Gastrocnemius medialis (tissue), 4 donors: Measurements from ENCODE around the gene MINDY1. TPM values are rescaled to one million over a fixed set of nuclear protein-coding genes. Genes with fewer than 3 reads are reported as not detected.

Source experiments
- ATAC-seq, 2 donors: fragments of 150-250 bp; one replicate each; pipeline ENCODE4 v1.9.1; 2016
- DNase-seq, 2 donors: peaks; one replicate each; pipeline ENCODE4 v3.0.0-alpha.2; 2019
- H3K27ac ChIP-seq, 4 donors: fragments of 200-600 bp; sonication (generic); 1 replicate in 1 of 4; 2 replicates in 3 of 4; pipeline ENCODE4 v1.5.1; 2016 to 2018; ENCODE audit warnings: mild to moderate bottlenecking in 2 of 4, moderate library complexity in 1 of 4
- H3K27me3 ChIP-seq, 3 donors: fragments of 200-600 bp; sonication (generic) in 2 of 3; 1 replicate in 1 of 3; 2 replicates in 2 of 3; pipeline versions ENCODE4 v1.5.1 to v1.6.0; 2016 to 2019; ENCODE audit warnings: mild to moderate bottlenecking in 1 of 3, moderate library complexity in 1 of 3
- H3K36me3 ChIP-seq, 2 donors: fragments of 200-600 bp; sonication (generic) in 1 of 2; one replicate each; pipeline ENCODE4 v1.5.1; 2017 to 2018
- H3K4me1 ChIP-seq, 2 donors: fragments of 200-600 bp; sonication (generic) in 1 of 2; one replicate each; pipeline ENCODE4 v1.5.1; 2016 to 2017; ENCODE audit warnings: mild to moderate bottlenecking in 2 of 2
- H3K4me3 ChIP-seq, 4 donors: fragments of 200-600 bp; sonication (generic) in 3 of 4; 1 replicate in 1 of 4; 2 replicates in 3 of 4; pipeline ENCODE4 v1.5.1; 2016 to 2019; ENCODE audit warnings: mild to moderate bottlenecking in 2 of 4
- H3K9me3 ChIP-seq, 3 donors: fragments of 200-600 bp; sonication (generic) in 2 of 3; 1 replicate in 1 of 3; 2 replicates in 2 of 3; pipeline ENCODE4 v1.5.1; 2016 to 2019
- CTCF ChIP-seq, 5 experiments: fragments of 450-650 bp in 3 of 5; fragments of 200-600 bp in 2 of 5; sonication (generic) in 2 of 5; IDR thresholded peaks in 4 of 5; conservative IDR thresholded peaks in 1 of 5; 1 replicate in 4 of 5; 2 replicates in 1 of 5; pipeline ENCODE4 v1.5.1; 2016 to 2019; ENCODE audit warnings: antibody characterized with exemption in 5 of 5, mild to moderate bottlenecking in 3 of 5, moderate library complexity in 3 of 5
- POLR2A ChIP-seq, 2 donors: fragments of 450-650 bp; IDR thresholded peaks; one replicate each; pipeline ENCODE4 v1.6.1; 2017; ENCODE audit warnings: antibody characterized with exemption in 2 of 2, mild to moderate bottlenecking in 2 of 2, moderate library complexity in 2 of 2
- in situ Hi-C, 4 donors: fragments of 200-750 bp; cut with MboI; loops; one replicate each; pipeline versions ENCODE4 v1.15.0 to v1.8.0; 2017; ENCODE audit warnings: low sequenced_read_pairs in 4 of 4
- intact Hi-C: fragments of 100-400 bp; cut with DNase I; formaldehyde crosslinking; loops from one replicate; pipeline ENCODE4 v1.15.1; 2023; ENCODE audit warnings: low total_unique reads
- total RNA-seq, 4 donors: library from RNA; depleted of rRNA; stranded (reverse); fragments of >200 nt; gene quantifications; one replicate each; pipeline versions ENCODE4 v1.1.0 to v1.2.3, GENCODE V29; 2016

MINDY1 gene
- total RNA-seq, 4 donors from 2014 or later: 13.4 to 22.8 (median 19.7) TPM

DNA sequence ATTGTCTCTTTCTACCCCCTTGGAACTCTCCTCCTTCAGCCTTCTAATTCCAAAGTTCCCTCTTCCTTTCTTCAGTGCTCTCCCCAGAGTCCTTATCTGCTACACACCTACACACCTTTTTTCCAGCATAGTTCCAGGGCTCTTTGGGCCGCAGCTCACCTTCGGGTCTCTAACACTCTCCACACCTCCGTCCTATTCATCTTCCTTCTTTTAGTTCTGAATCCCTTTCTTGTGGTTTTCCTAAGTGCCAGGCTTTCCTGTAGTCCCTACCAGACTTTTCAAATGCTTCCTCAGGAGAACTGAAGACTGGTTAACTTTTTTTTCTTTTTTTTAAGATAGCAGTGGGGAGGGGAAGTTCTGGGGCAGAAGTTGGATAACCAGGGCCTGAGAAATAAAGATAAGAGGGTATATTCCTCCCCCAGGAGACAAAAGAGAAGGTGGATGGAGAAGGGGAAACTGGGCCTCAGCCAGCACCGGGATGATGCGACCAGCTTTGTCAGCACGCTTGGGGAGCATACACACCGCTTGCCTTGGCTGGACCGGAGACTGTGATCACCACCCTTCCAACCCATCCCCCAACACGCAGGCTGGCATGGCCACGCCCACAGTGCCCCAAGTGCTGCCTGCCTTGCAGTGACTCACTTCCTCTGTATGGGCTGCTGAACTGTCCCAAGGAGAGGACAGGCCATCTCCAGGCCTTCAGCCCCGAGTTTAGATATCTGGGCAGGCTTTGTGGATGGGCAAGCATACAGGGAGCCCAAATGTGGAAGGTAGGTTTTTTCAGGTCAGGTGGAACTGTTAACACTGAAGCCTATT, 29.6 kb downstream of the MINDY1 start:
- H3K27ac ChIP-seq: peak overlapping the region; percentile 73 to 86 (median 78)
- in situ Hi-C loops: no loop called here
- H3K27me3 ChIP-seq: no peaks in the 10 kb centered on the region
- DNase-seq: peak; percentile 83 to 92
- peak; percentile 60 to 64 for ATAC-seq
- H3K4me1 ChIP-seq: peaks cover 34 to 36% of the 10 kb centered on the region in 2 donors
- no peaks in the 10 kb centered on the region for H3K36me3 ChIP-seq
- intact Hi-C loops: loop anchor here (1.0 to 5.0 kb wide), 4 partner anchors 50 to 398 kb away; partner anchors contain the start of genes ENSA, GOLPH3L, MCL1 and SETDB1
- H3K9me3 ChIP-seq: no peaks in the 10 kb centered on the region
- H3K4me3 ChIP-seq: no peak overlapping the region
- TF ChIP-seq POLR2A (IDR thresholded peaks at IDR 0.05): peak; percentile 37 to 44
- no peak for TF ChIP-seq CTCF (IDR thresholded peaks at IDR 0.05 in 4 of 5, conservative IDR thresholded peaks at IDR 0.05 in 1 of 5)

DNA sequence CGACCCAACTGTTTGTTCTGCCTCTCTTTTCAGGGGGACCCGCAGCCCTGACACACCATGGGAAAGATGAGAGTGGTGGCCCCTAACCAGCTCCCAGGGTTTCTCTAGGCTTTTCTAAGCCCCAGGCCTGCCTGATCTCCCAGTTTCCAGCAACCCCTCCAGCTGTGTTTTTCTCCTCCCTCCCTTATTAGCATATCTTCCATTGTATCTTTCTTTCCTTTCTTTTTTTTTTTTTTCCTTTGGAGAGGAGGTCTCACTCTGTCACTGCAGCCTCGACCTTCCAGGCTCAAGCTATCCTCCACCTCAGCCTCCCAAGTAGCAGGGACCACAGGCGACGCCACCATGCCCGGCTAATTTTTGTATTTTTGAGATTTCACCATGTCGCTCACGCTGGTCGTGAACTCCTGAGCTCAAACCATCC, 30.3 kb downstream of the MINDY1 start:
- Histone ChIP-seq H3K9me3 (no peaks in the 10 kb centered on the region), H3K4me3 (no peak overlapping the region), H3K27ac (peak overlapping the region; percentile 73 to 95 (median 83)), H3K36me3 (no peaks in the 10 kb centered on the region), H3K4me1 (peaks cover 41 to 42% of the 10 kb centered on the region in 2 donors), H3K27me3 (no peaks in the 10 kb centered on the region)
- ATAC-seq: no peak
- TF ChIP-seq POLR2A (IDR thresholded peaks at IDR 0.05): no peak
- TF ChIP-seq CTCF (IDR thresholded peaks at IDR 0.05 in 4 of 5, conservative IDR thresholded peaks at IDR 0.05 in 1 of 5): no peak
- intact Hi-C loops: loop anchor here (2.0 to 5.0 kb wide), 3 partner anchors 50 to 349 kb away; partner anchors contain the start of genes ENSA, GOLPH3L and SETDB1
- in situ Hi-C loops: no loop called here
- DNase-seq: no peak

- Histone ChIP-seq H3K27ac (peak within 1 kb of the TSS; percentile 89 to 96 (median 92)), H3K9me3 (no peaks in the 10 kb centered on the region), H3K36me3 (no peaks in the 10 kb centered on the region), H3K4me3 (peak within 1 kb of the TSS; percentile 61 to 91 (median 86)), H3K27me3 (no peaks in the 10 kb centered on the region), H3K4me1 (peaks cover 51 to 54% of the 10 kb centered on the region in 2 donors)
- peak in 1 of 5 experiments; percentile 27 for TF ChIP-seq CTCF (IDR thresholded peaks at IDR 0.05 in 4 of 5, conservative IDR thresholded peaks at IDR 0.05 in 1 of 5)
- peak; percentile 71 to 73 for TF ChIP-seq POLR2A (IDR thresholded peaks at IDR 0.05)
- peak; percentile 61 to 79 for DNase-seq
- peak; percentile 59 to 67 for ATAC-seq
- intact Hi-C loops (loop anchor here (5.0 kb wide), 4 partner anchors 32 to 413 kb away; partner anchors contain the start of genes ENSA, GOLPH3L, MINDY1 and PRUNE1), in situ Hi-C loops (no loop called here)
Measured at GRCh38 chr1:150974580-150975478, 31.9 kb downstream of the MINDY1 start, which contains the start of gene CERS2. CERS2 (minus strand) TSS chr1:150974835; CDS start chr1:150969090, 5,745 bp downstream.

DNA sequence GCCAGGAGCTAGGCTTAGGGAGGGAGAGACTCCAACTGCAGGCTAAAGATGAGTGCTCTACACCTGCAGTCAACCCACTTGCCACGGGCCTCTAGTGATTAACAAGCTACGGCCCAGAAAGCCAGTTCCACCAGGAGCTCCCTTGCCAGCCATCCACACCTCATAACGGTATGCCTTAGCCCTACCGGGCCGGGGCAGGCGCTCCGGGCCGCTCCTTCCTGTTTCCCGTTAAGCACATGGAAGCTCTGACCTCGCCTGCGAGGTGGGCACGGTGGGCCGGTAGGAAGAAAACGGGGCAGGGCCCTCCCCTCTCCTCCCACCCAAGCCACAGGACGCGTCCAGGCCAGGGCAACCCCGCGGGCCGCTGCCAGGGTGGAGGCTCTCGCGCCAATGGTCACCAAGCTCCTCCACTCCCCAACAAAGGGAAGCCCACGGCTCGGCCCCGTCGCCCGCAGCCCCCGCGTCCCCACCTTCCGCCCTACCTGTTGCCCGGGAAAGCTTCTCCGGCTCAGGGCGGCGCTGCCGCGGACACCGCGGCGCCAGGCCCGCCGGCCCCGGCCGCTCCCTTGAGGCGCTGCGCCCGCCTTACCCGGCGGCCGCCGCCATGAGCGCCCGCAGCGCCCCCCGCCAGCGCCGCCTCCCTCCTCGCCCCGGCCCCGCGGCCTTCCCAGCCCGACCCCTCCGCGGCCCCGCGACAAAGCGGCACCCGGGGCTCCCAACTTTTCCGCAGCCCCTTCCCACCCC, 32.7 kb downstream of the MINDY1 start:
- Histone ChIP-seq H3K4me3 (peak overlapping the region; percentile 61 to 91 (median 86)), H3K27me3 (no peaks in the 10 kb centered on the region), H3K4me1 (peaks cover 45 to 50% of the 10 kb centered on the region in 2 donors), H3K9me3 (no peaks in the 10 kb centered on the region), H3K27ac (peak overlapping the region; percentile 89 to 96 (median 92)), H3K36me3 (peaks cover 0 to 4% of the 10 kb centered on the region in 2 donors)
- DNase-seq (peak in 1 of 2 donors; percentile 41), ATAC-seq (peak; percentile 49 to 61)
- TF ChIP-seq POLR2A (IDR thresholded peaks at IDR 0.05) (no peak), CTCF (IDR thresholded peaks at IDR 0.05 in 4 of 5, conservative IDR thresholded peaks at IDR 0.05 in 1 of 5) (peak in 1 of 5 experiments; percentile 4)
- intact Hi-C loops (loop anchor here (5.0 kb wide), 2 partner anchors 33 to 412 kb away; partner anchors contain the start of genes MINDY1 and PRUNE1), in situ Hi-C loops (no loop called here)
